Stimulated activated CD8-positive, alpha-beta memory T cell treated with anti-CD3 and anti-CD28 coated beads, Interleukin-12 subunit alpha, Interleukin-12 subunit beta, amount 100 ng/mL, for 24 hours (primary cell): ENCODE results near the gene FAM118B.

Experiments used
- DNase-seq: peaks from one replicate; pipeline ENCODE4 v3.0.0-alpha.2; 2020; ENCODE audit errors: extremely low read depth

The FAM118B gene

GRCh38 chr11:126311401-126312291 lies 100.1 kb downstream of the FAM118B start:
- DNase-seq: no peak
